HepG2 (cell line): Measurements from ENCODE around the gene KLF16. TPM values are rescaled to one million over a fixed set of nuclear protein-coding genes. Genes with fewer than 3 reads are reported as not detected.

Experiments
- ATAC-seq: fragments of 200-7000 bp; cut with Tn5 transposase; 3 replicates; pipeline ENCODE4 v1.9.1; 2020; ENCODE audit warnings: mild to moderate bottlenecking, moderate library complexity
- BruUV-seq: library from RNA; stranded (reverse); fragments of 400-500 nt; replicated peaks from 2 replicates; lab custom pipeline; 2021; lab: Mats Ljungman, UMichigan
- CTCF ChIA-PET: fragments of 300-600 bp; formaldehyde crosslinking; extraction: SDS; loops from one replicate; lab custom pipeline; 2021; ENCODE audit warnings: low total read pairs, inconsistent platforms, low intra/inter-chr PET ratio; lab: Yijun Ruan, JAX
- POLR2A ChIA-PET: fragments of 350-600 bp; sonication (Branson Sonifier 250); formaldehyde crosslinking; loops from one replicate; lab custom pipeline; 2020; ENCODE audit warnings: antibody characterized with exemption, inconsistent platforms; lab: Yijun Ruan, JAX
- DNase-seq: peaks from one replicate; pipeline ENCODE4 v3.0.0-alpha.2; 2015; ENCODE audit warnings: low spot score
- FAIRE-seq: peaks from 3 replicates; lab custom pipeline; 2011; peaks lifted over from hg19 to GRCh38; lab: Jason Lieb, UNC
- H2AFZ ChIP-seq: one replicate; pipeline ENCODE4 v1.6.1; 2011; ENCODE audit warnings: low read length, inconsistent platforms
- H3K27ac ChIP-seq: fragments of 300-600 bp; 3 replicates; pipeline ENCODE4 v1.8.0; 2011; ENCODE audit warnings: mixed run types, mild to moderate bottlenecking, mixed read lengths, low read length, inconsistent platforms; ENCODE audit not compliant: insufficient read depth; ENCODE audit errors: extremely low read length
- H3K27me3 ChIP-seq, 2 experiments: fragments of 200-600 bp in 1 of 2; 2 replicates in 1 of 2; 3 replicates in 1 of 2; pipeline versions ENCODE4 v1.6.0 to v1.8.0; 2011; ENCODE audit warnings: low read length in 2 of 2, mild to moderate bottlenecking in 2 of 2, moderate library complexity in 2 of 2, inconsistent platforms in 1 of 2; ENCODE audit not compliant: insufficient read depth in 2 of 2, control insufficient read depth in 1 of 2
- H3K36me3 ChIP-seq, 2 experiments: fragments of 200-600 bp in 1 of 2; replicated peaks in 1 of 2; 2 replicates in 1 of 2; 3 replicates in 1 of 2; pipeline versions ENCODE4 v1.5.1 to v1.8.0; 2011; ENCODE audit warnings: low read length in 2 of 2, inconsistent platforms in 1 of 2; ENCODE audit not compliant: insufficient read depth in 2 of 2, control insufficient read depth in 1 of 2
- H3K4me1 ChIP-seq: 2 replicates; pipeline ENCODE4 v1.5.1; 2012; ENCODE audit warnings: low read length, inconsistent platforms; ENCODE audit not compliant: insufficient read depth
- H3K4me2 ChIP-seq: 2 replicates; pipeline ENCODE4 v1.6.0; 2011; ENCODE audit warnings: low read depth, low read length, inconsistent platforms
- H3K4me3 ChIP-seq, 3 experiments: fragments of 200-600 bp in 1 of 3; sonication (generic), shearing (Covaris generic) in 1 of 3; replicated peaks in 1 of 3; 2 replicates each; pipeline ENCODE4 v1.5.1; 2011 to 2016; ENCODE audit warnings: low read length in 3 of 3, inconsistent platforms in 2 of 3, low read depth in 2 of 3, mild to moderate bottlenecking in 2 of 3, control low read depth in 1 of 3, mixed read lengths in 1 of 3; ENCODE audit not compliant: insufficient read depth in 1 of 3
- H3K79me2 ChIP-seq: one replicate; pipeline ENCODE4 v1.6.1; 2011; ENCODE audit warnings: low read length, inconsistent platforms; ENCODE audit not compliant: insufficient read depth
- H3K9ac ChIP-seq: 2 replicates; pipeline ENCODE4 v1.6.0; 2011; ENCODE audit warnings: mild to moderate bottlenecking, low read depth, low read length, inconsistent platforms; ENCODE audit not compliant: insufficient read depth
- H3K9me3 ChIP-seq: 2 replicates; pipeline ENCODE4 v1.5.1; 2012; ENCODE audit warnings: mild to moderate bottlenecking, low read length
- H4K20me1 ChIP-seq: 2 replicates; pipeline ENCODE4 v1.6.0; 2011; ENCODE audit warnings: inconsistent platforms, mild to moderate bottlenecking, low read length, moderate library complexity; ENCODE audit not compliant: insufficient read depth
- CREM ChIP-seq, 2 experiments: sonication (generic) in 1 of 2; formaldehyde crosslinking in 1 of 2; IDR thresholded peaks; 2 replicates each; pipeline versions ENCODE4 v1.4.0 to v1.6.1; 2016 to 2020; ENCODE audit warnings: antibody characterized with exemption in 1 of 2, mild to moderate bottlenecking in 1 of 2, missing genetic modification reagents in 1 of 2
- ELF1 ChIP-seq: sonication (generic); formaldehyde crosslinking; IDR thresholded peaks from 2 replicates; pipeline ENCODE4 v1.4.0; 2020; ENCODE audit warnings: missing genetic modification reagents
- FOXA3 ChIP-seq: IDR thresholded peaks from 2 replicates; pipeline ENCODE4 v1.6.1; 2016; ENCODE audit warnings: missing genetic modification reagents, missing compliant biosample characterization
- GATAD2A ChIP-seq: IDR thresholded peaks from 2 replicates; pipeline ENCODE4 v1.6.1; 2016
- HNRNPL ChIP-seq: fragments of 200-400 bp; formaldehyde crosslinking; IDR thresholded peaks from 2 replicates; pipeline ENCODE4 v1.6.1; 2017; ENCODE audit warnings: mild to moderate bottlenecking, low read depth, low read length
- IKZF4 ChIP-seq: sonication (generic); formaldehyde crosslinking; IDR thresholded peaks from 2 replicates; pipeline ENCODE4 v1.5.1; 2020; ENCODE audit warnings: borderline replicate concordance, mild to moderate bottlenecking, low read depth, missing genetic modification reagents; ENCODE audit errors: not compliant biosample characterization
- NFATC3 ChIP-seq: sonication (generic); formaldehyde crosslinking; IDR thresholded peaks from 2 replicates; pipeline ENCODE4 v1.5.1; 2020; ENCODE audit warnings: mild to moderate bottlenecking, missing genetic modification reagents
- NFE2L1 ChIP-seq: sonication (generic); formaldehyde crosslinking; IDR thresholded peaks from 2 replicates; pipeline ENCODE4 v1.4.0; 2020; ENCODE audit warnings: missing genetic modification reagents, mild to moderate bottlenecking, borderline replicate concordance
- SYNCRIP ChIP-seq: fragments of 200-400 bp; formaldehyde crosslinking; IDR thresholded peaks from 2 replicates; pipeline ENCODE4 v1.6.1; 2018; ENCODE audit warnings: mild to moderate bottlenecking, low read depth, low read length; ENCODE audit not compliant: insufficient read depth
- ZNF225 ChIP-seq: sonication (generic); formaldehyde crosslinking; IDR thresholded peaks from 2 replicates; pipeline ENCODE4 v1.4.0; 2020; ENCODE audit warnings: mild to moderate bottlenecking, missing genetic modification reagents
- ZNF329 ChIP-seq: sonication (generic); formaldehyde crosslinking; IDR thresholded peaks from 2 replicates; pipeline ENCODE4 v1.9.0; 2021; ENCODE audit warnings: low read depth, mild to moderate bottlenecking, missing genetic modification reagents
- ZNF337 ChIP-seq: sonication (generic); formaldehyde crosslinking; IDR thresholded peaks from 2 replicates; pipeline ENCODE4 v1.5.1; 2020; ENCODE audit warnings: missing genetic modification reagents, low read depth, mild to moderate bottlenecking, borderline replicate concordance
- ZNF569 ChIP-seq: sonication (generic); formaldehyde crosslinking; IDR thresholded peaks from 2 replicates; pipeline ENCODE4 v1.5.0; 2020; ENCODE audit warnings: mild to moderate bottlenecking, missing genetic modification reagents, moderate library complexity, borderline replicate concordance
- ZNF737 ChIP-seq: sonication (generic); formaldehyde crosslinking; IDR thresholded peaks from 2 replicates; pipeline ENCODE4 v1.5.0; 2020; ENCODE audit warnings: missing genetic modification reagents, mild to moderate bottlenecking, borderline replicate concordance
- WGBS: methylation state at CpG from one replicate; pipeline ENCODE4 v1.1.6; 2017; ENCODE audit warnings: low lambda C conversion rate; 5-methylcytosine and 5-hydroxymethylcytosine counted together
- in situ Hi-C: cut with HindIII; loops from 2 replicates; pipeline ENCODE4 v1.10.0; 2017; ENCODE audit warnings: low pct_unique_long_range_greater_than_20kb; ENCODE audit not compliant: extremely low pct_ligation_motif_present
- intact Hi-C: fragments of 100-400 bp; cut with micrococcal nuclease; formaldehyde crosslinking; loops from one replicate; pipeline ENCODE4 v1.10.0; 2022; ENCODE audit not compliant: unreplicated experiment
- polyA plus RNA-seq, 8 experiments: library from polyadenylated mRNA; depleted of rRNA in 3 of 8; stranded (reverse) in 7 of 8; unstranded in 1 of 8; fragments of >200 nt; fragmentation: Illumina TruSeq in 4 of 8; extraction: Trizol in 4 of 8; gene quantifications; 2 replicates each; pipeline versions ENCODE4 v1.2.1 to v1.2.3, GENCODE V29; 2011 to 2016; ENCODE audit warnings: low read depth in 4 of 8, missing spikeins in 1 of 8, mixed read lengths in 1 of 8; ENCODE audit not compliant: insufficient read depth in 1 of 8
- total RNA-seq, 5 experiments: library from RNA; depleted of rRNA; stranded (reverse); fragments of >200 nt; fragmentation: Illumina TruSeq; extraction: Trizol; gene quantifications; 2 replicates each; pipeline ENCODE4 v1.2.3, GENCODE V29; 2016; ENCODE audit warnings: low read depth in 1 of 5
- TF ChIP-seq, protein P1 (sequence below): sonication (generic); formaldehyde crosslinking; IDR thresholded peaks from 2 replicates; pipeline ENCODE4 v1.5.1; 2020; ENCODE audit warnings: missing genetic modification reagents, mild to moderate bottlenecking, borderline replicate concordance
- TF ChIP-seq, protein P2 (sequence below): sonication (generic); formaldehyde crosslinking; IDR thresholded peaks from 2 replicates; pipeline ENCODE4 v1.4.0; 2020; ENCODE audit warnings: mild to moderate bottlenecking, missing genetic modification reagents

The KLF16 gene
- total and polyA plus RNA-seq, 2 of the 13 experiments (the other 11 are each of a cell fraction or from before 2014, with no cell fraction given) = 3.5 to 6.7 TPM

DNA sequence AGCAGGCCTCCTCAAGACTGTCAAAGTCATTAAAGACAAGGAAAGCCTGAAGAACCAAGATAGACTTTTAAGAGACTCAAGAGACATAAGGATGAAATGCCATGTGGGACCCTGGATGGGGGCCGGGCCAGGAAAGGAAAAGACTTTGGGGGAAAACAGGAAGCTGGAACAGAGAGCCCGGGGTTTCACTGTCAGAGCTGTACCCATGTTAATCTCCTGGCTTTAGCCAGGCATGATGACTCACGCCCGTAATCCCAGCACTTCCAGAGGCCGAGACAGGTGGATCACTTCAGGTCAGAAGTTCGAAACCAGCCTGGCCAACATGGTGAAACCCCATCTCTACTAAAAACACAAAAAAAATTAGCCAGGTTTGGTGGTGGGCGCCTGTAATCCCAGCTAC is 5.6 kb upstream of the KLF16 start:
- Histone ChIP-seq H3K9ac (no peak overlapping the region), H2AFZ (no peak overlapping the region), H3K9me3 (no peaks in the 10 kb centered on the region), H3K4me2 (no peak overlapping the region), H3K4me1 (peaks cover 88% of the 10 kb centered on the region), H3K79me2 (peaks cover 13% of the 10 kb centered on the region), H3K4me3 (no peak overlapping the region), H3K36me3 (peaks cover 0 to 2% of the 10 kb centered on the region in 2 experiments; a peak in 2 of 5 replicates), H3K27me3 (no peaks in the 10 kb centered on the region), H3K27ac (no peak overlapping the region), H4K20me1 (no peaks in the 10 kb centered on the region)
- no TSS peak for BruUV-seq
- DNase-seq (no peak), ATAC-seq (no peak), FAIRE-seq (no peak)
- CTCF ChIA-PET = no interaction called here
- whole genome bisulfite sequencing = 96% methylated on average over 7 of the region's 7 CpGs
- in situ Hi-C loops (no loop called here), intact Hi-C loops (no loop called here)
- POLR2A ChIA-PET = no interaction called here
- no peak for TF ChIP-seq NFATC3 (CRISPR knock-in tag)
- TF ChIP-seq, protein P1, sequence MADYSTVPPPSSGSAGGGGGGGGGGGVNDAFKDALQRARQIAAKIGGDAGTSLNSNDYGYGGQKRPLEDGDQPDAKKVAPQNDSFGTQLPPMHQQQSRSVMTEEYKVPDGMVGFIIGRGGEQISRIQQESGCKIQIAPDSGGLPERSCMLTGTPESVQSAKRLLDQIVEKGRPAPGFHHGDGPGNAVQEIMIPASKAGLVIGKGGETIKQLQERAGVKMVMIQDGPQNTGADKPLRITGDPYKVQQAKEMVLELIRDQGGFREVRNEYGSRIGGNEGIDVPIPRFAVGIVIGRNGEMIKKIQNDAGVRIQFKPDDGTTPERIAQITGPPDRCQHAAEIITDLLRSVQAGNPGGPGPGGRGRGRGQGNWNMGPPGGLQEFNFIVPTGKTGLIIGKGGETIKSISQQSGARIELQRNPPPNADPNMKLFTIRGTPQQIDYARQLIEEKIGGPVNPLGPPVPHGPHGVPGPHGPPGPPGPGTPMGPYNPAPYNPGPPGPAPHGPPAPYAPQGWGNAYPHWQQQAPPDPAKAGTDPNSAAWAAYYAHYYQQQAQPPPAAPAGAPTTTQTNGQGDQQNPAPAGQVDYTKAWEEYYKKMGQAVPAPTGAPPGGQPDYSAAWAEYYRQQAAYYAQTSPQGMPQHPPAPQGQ (CRISPR knock-in tag) = no peak
- TF ChIP-seq GATAD2A = no peak
- TF ChIP-seq CREM (IDR thresholded peaks at IDR 0.05) = no peak
- no peak for TF ChIP-seq CREM (CRISPR knock-in tag; IDR thresholded peaks at IDR 0.05)
- no peak for TF ChIP-seq SYNCRIP
- no peak for TF ChIP-seq ZNF569 (CRISPR knock-in tag)
- no peak for TF ChIP-seq ZNF329 (CRISPR knock-in tag)
- TF ChIP-seq HNRNPL = no peak
- TF ChIP-seq ELF1 = no peak
- no peak for TF ChIP-seq FOXA3 (CRISPR knock-in tag)
- TF ChIP-seq ZNF225 = no peak
- TF ChIP-seq NFE2L1 (CRISPR knock-in tag) = no peak
- TF ChIP-seq IKZF4 (CRISPR knock-in tag) = no peak
- TF ChIP-seq, protein P2, sequence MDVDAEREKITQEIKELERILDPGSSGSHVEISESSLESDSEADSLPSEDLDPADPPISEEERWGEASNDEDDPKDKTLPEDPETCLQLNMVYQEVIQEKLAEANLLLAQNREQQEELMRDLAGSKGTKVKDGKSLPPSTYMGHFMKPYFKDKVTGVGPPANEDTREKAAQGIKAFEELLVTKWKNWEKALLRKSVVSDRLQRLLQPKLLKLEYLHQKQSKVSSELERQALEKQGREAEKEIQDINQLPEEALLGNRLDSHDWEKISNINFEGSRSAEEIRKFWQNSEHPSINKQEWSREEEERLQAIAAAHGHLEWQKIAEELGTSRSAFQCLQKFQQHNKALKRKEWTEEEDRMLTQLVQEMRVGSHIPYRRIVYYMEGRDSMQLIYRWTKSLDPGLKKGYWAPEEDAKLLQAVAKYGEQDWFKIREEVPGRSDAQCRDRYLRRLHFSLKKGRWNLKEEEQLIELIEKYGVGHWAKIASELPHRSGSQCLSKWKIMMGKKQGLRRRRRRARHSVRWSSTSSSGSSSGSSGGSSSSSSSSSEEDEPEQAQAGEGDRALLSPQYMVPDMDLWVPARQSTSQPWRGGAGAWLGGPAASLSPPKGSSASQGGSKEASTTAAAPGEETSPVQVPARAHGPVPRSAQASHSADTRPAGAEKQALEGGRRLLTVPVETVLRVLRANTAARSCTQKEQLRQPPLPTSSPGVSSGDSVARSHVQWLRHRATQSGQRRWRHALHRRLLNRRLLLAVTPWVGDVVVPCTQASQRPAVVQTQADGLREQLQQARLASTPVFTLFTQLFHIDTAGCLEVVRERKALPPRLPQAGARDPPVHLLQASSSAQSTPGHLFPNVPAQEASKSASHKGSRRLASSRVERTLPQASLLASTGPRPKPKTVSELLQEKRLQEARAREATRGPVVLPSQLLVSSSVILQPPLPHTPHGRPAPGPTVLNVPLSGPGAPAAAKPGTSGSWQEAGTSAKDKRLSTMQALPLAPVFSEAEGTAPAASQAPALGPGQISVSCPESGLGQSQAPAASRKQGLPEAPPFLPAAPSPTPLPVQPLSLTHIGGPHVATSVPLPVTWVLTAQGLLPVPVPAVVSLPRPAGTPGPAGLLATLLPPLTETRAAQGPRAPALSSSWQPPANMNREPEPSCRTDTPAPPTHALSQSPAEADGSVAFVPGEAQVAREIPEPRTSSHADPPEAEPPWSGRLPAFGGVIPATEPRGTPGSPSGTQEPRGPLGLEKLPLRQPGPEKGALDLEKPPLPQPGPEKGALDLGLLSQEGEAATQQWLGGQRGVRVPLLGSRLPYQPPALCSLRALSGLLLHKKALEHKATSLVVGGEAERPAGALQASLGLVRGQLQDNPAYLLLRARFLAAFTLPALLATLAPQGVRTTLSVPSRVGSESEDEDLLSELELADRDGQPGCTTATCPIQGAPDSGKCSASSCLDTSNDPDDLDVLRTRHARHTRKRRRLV (CRISPR knock-in tag) = no peak
- TF ChIP-seq ZNF337 (CRISPR knock-in tag) = no peak
- TF ChIP-seq ZNF737 (CRISPR knock-in tag) = no peak
